SU-DHL-6 (cell line): ENCODE data around the gene GAB4.

Experiments used
- H2AFZ ChIP-seq: fragments of 200-600 bp; sonication (generic); 2 replicates; pipeline ENCODE4 v1.6.1; 2014; ENCODE audit warnings: low read depth, mild to moderate bottlenecking, moderate library complexity, mixed read lengths, antibody characterized with exemption, low read length; ENCODE audit not compliant: severe bottlenecking
- H3F3A ChIP-seq: fragments of 200-600 bp; shearing (Covaris generic); 2 replicates; pipeline ENCODE4 v1.6.0; 2016; ENCODE audit warnings: antibody characterized with exemption, mild to moderate bottlenecking; ENCODE audit not compliant: insufficient read depth
- H3K27ac ChIP-seq: fragments of 200-600 bp; sonication (generic); 2 replicates; pipeline ENCODE4 v1.5.1; 2016; ENCODE audit warnings: low read depth, mild to moderate bottlenecking, low read length, moderate library complexity, mixed read lengths
- H3K27me3 ChIP-seq: fragments of 200-600 bp; sonication (generic), shearing (Covaris generic); 2 replicates; pipeline ENCODE4 v1.6.0; 2014; ENCODE audit warnings: mild to moderate bottlenecking, low read length
- H3K36me3 ChIP-seq: fragments of 200-600 bp; sonication (generic); 2 replicates; pipeline ENCODE4 v1.6.1; 2014; ENCODE audit warnings: mild to moderate bottlenecking, low read length, mixed read lengths
- H3K4me2 ChIP-seq: fragments of 300-600, 200-600 bp; shearing (Covaris generic), sonication (generic); 2 replicates; pipeline ENCODE4 v1.6.0; 2014; ENCODE audit warnings: low read length, low read depth, mild to moderate bottlenecking; ENCODE audit not compliant: poor library complexity, severe bottlenecking
- H3K4me3 ChIP-seq: fragments of 200-600 bp; sonication (generic); 2 replicates; pipeline ENCODE4 v1.5.1; 2014; ENCODE audit warnings: antibody characterized with exemption, low read length, mild to moderate bottlenecking, mixed read lengths; ENCODE audit not compliant: insufficient read depth, poor library complexity, severe bottlenecking
- H3K79me2 ChIP-seq: fragments of 200-600 bp; sonication (generic); 2 replicates; pipeline ENCODE4 v1.6.1; 2014; ENCODE audit warnings: mild to moderate bottlenecking, low read length, moderate library complexity; ENCODE audit not compliant: insufficient read depth
- H3K9ac ChIP-seq: fragments of 200-600 bp; sonication (generic); 2 replicates; pipeline ENCODE4 v1.7.0; 2014; ENCODE audit warnings: mild to moderate bottlenecking, low read length
- H3K9me2 ChIP-seq: fragments of 200-600 bp; sonication (generic); replicated peaks from 2 replicates; pipeline ENCODE4 v1.6.1; 2014; ENCODE audit warnings: low read length; ENCODE audit not compliant: insufficient read depth
- H3K9me3 ChIP-seq: fragments of 200-600 bp; sonication (generic); 2 replicates; pipeline ENCODE4 v1.6.1; 2014; ENCODE audit warnings: low read length, mixed read lengths; ENCODE audit not compliant: insufficient read depth
- H4K20me1 ChIP-seq: fragments of 200-600 bp; sonication (generic); 2 replicates; pipeline ENCODE4 v1.6.1; 2014; ENCODE audit warnings: low read depth, mild to moderate bottlenecking, antibody characterized with exemption, low read length, moderate library complexity, mixed read lengths
- CTCF ChIP-seq: fragments of 200-600 bp; sonication (generic); IDR thresholded peaks from one replicate; pipeline ENCODE4 v1.5.1; 2017; ENCODE audit warnings: antibody characterized with exemption, mild to moderate bottlenecking, low read length, moderate library complexity; ENCODE audit not compliant: insufficient read depth, poor library complexity, severe bottlenecking
- EZH2phosphoT487 ChIP-seq: fragments of 200-600 bp; sonication (generic), shearing (Covaris generic); conservative IDR thresholded peaks from 2 replicates; pipeline ENCODE4 v1.6.1; 2018; ENCODE audit warnings: mild to moderate bottlenecking, antibody characterized with exemption, low read length, moderate library complexity, mixed read lengths

The GAB4 gene

GRCh38 chr22:16972311-16972710 lies 35.7 kb downstream of the GAB4 start:
- Histone ChIP-seq H3K27ac (no peak overlapping the region), H3K9me2 (no peaks in the 10 kb centered on the region), H3F3A (no peaks in the 10 kb centered on the region), H3K4me2 (no peak overlapping the region), H3K27me3 (no peaks in the 10 kb centered on the region), H3K4me3 (no peak overlapping the region), H4K20me1 (no peaks in the 10 kb centered on the region), H2AFZ (no peak overlapping the region), H3K79me2 (no peaks in the 10 kb centered on the region), H3K9ac (no peak overlapping the region), H3K9me3 (no peaks in the 10 kb centered on the region), H3K36me3 (no peaks in the 10 kb centered on the region)
- TF ChIP-seq CTCF = no peak
- no peak for TF ChIP-seq EZH2phosphoT487

GRCh38 chr22:16970446-16970845 lies 37.6 kb downstream of the GAB4 start:
- no peak overlapping the region for H2AFZ ChIP-seq

GRCh38 chr22:16969508-16970327 lies 38.3 kb downstream of the GAB4 start:
- Histone ChIP-seq H3K9ac (no peak overlapping the region), H4K20me1 (no peaks in the 10 kb centered on the region), H3K27me3 (no peaks in the 10 kb centered on the region), H3K36me3 (no peaks in the 10 kb centered on the region), H3K4me3 (no peak overlapping the region), H3K4me2 (no peak overlapping the region), H2AFZ (no peak overlapping the region), H3K9me2 (no peaks in the 10 kb centered on the region), H3K27ac (no peak overlapping the region), H3F3A (no peaks in the 10 kb centered on the region), H3K79me2 (no peaks in the 10 kb centered on the region), H3K9me3 (no peaks in the 10 kb centered on the region)
- TF ChIP-seq EZH2phosphoT487 = no peak
- TF ChIP-seq CTCF = no peak

More at GRCh38 chr22:16970446-16970845, 37.6 kb downstream of the GAB4 start:
- TF ChIP-seq CTCF (no peak), EZH2phosphoT487 (no peak)
- Histone ChIP-seq H3K9ac (no peak overlapping the region), H3K27me3 (no peaks in the 10 kb centered on the region), H3K4me2 (no peak overlapping the region), H3K36me3 (no peaks in the 10 kb centered on the region), H3F3A (no peaks in the 10 kb centered on the region), H3K27ac (no peak overlapping the region), H3K4me3 (no peak overlapping the region), H3K9me3 (no peaks in the 10 kb centered on the region), H4K20me1 (no peaks in the 10 kb centered on the region), H3K79me2 (no peaks in the 10 kb centered on the region), H3K9me2 (no peaks in the 10 kb centered on the region)
